ENCODE data around the gene BTBD2.

The BTBD2 gene

DNA sequence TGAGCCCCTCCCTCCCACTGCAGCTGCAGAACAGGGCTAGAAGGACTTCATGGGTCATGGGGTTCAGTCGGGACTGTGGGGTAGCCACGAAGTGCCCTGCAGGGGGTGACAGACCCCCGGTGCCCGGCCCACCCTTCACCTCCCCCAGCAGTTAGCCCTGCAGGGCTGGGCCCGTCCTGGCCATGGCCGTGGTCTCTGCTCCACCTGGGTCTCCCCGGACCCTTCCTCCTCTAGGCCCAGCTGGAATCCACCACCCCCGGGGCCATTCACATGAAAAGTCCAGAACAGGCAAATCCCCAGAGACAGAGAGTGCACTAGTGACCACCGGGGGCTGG lies 18.3 kb upstream of the BTBD2 start:
- H3K36me3 ChIP-seq (replicated peaks; ENCODE audit: insufficient read depth, low read length), result no peaks in the 10 kb centered on the region
- H2AFZ ChIP-seq (ENCODE audit: low read length), result no peak overlapping the region
- H3K4me1 ChIP-seq (ENCODE audit: low read length), result peaks cover 32% of the 10 kb centered on the region
- H3K4me2 ChIP-seq (ENCODE audit: low read depth, low read length), result peak overlapping the region; percentile 91; the same call in 1 of the 2 replicates
- no peaks in the 10 kb centered on the region for H3K9me2 ChIP-seq (replicated peaks; ENCODE audit: insufficient read depth, low read length)
- peaks cover 9% of the 10 kb centered on the region; the same call in 1 of the 2 replicates for H3K79me2 ChIP-seq (ENCODE audit: low read length)
- no peaks in the 10 kb centered on the region for H3K27me3 ChIP-seq (replicated peaks; ENCODE audit: insufficient read depth, low read length)
- H3K4me3 ChIP-seq (ENCODE audit: low read length), result no peak overlapping the region
- no peak overlapping the region for H3K27ac ChIP-seq (ENCODE audit: low read length)
- H3K9me3 ChIP-seq (replicated peaks; ENCODE audit: insufficient read depth, low read length), result no peaks in the 10 kb centered on the region
- H4K20me1 ChIP-seq (ENCODE audit: insufficient read depth, low read length), result no peaks in the 10 kb centered on the region
- peaks cover 36% of the 10 kb centered on the region for H3F3A ChIP-seq (ENCODE audit: insufficient read depth, low read length)
- no peak overlapping the region for H3K9ac ChIP-seq (ENCODE audit: low read length)
- no peak for DNase-seq
- TF ChIP-seq, protein P1, sequence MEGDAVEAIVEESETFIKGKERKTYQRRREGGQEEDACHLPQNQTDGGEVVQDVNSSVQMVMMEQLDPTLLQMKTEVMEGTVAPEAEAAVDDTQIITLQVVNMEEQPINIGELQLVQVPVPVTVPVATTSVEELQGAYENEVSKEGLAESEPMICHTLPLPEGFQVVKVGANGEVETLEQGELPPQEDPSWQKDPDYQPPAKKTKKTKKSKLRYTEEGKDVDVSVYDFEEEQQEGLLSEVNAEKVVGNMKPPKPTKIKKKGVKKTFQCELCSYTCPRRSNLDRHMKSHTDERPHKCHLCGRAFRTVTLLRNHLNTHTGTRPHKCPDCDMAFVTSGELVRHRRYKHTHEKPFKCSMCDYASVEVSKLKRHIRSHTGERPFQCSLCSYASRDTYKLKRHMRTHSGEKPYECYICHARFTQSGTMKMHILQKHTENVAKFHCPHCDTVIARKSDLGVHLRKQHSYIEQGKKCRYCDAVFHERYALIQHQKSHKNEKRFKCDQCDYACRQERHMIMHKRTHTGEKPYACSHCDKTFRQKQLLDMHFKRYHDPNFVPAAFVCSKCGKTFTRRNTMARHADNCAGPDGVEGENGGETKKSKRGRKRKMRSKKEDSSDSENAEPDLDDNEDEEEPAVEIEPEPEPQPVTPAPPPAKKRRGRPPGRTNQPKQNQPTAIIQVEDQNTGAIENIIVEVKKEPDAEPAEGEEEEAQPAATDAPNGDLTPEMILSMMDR (IDR thresholded peaks at IDR 0.05; ENCODE audit: low read length), result no peak
- TF ChIP-seq EZH2phosphoT487 (IDR thresholded peaks at IDR 0.05; ENCODE audit: low read length), result no peak
- TF ChIP-seq EZH2 (optimal IDR thresholded peaks at IDR 0.05; ENCODE audit: low read depth, low read length), result no peak

DNA sequence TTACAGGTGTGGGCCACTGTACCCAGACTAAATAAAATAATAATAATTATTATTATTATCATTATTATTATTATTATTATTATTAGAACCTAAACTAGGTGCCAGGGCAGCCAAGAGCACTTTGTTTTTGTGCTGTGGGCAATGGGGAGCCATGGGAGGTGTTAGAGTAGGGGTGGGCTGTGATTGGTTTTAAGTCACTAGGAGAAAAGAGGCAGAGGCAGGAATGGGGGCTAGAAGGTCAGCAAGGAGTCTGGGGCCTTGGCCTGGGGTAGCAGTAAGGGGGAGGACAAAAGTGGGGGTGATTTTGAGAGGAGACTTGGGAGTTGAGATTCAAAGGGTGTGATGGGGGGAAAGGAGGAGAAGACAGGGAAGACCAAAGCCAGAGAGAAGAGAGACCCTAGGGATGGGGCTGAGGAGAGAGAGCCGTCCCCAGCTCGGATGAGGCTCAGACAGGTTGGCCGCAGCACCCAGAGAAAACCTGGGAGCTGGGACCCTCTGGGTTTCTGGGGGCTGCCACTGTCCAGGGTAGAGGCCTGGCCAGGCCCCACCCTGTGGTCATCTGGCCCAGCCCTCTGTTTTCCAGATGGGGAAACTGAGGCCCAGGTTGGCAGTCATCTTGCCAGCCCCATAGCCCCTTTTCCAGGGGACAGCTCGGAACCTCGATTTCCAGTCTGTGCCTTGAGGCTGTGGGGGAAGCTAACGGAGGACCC lies 17.8 kb upstream of the BTBD2 start:
- Histone ChIP-seq H3K9me3 (replicated peaks; ENCODE audit: insufficient read depth, low read length) (no peaks in the 10 kb centered on the region), H3K27ac (ENCODE audit: low read length) (no peak overlapping the region; the same call in 1 of the 2 replicates), H3K4me2 (ENCODE audit: low read depth, low read length) (peak overlapping the region; percentile 91), H4K20me1 (ENCODE audit: insufficient read depth, low read length) (no peaks in the 10 kb centered on the region), H3K9me2 (replicated peaks; ENCODE audit: insufficient read depth, low read length) (no peaks in the 10 kb centered on the region), H3K79me2 (ENCODE audit: low read length) (peaks cover 7% of the 10 kb centered on the region; the same call in 1 of the 2 replicates), H3K4me1 (ENCODE audit: low read length) (peaks cover 32% of the 10 kb centered on the region), H3K36me3 (replicated peaks; ENCODE audit: insufficient read depth, low read length) (no peaks in the 10 kb centered on the region), H3F3A (ENCODE audit: insufficient read depth, low read length) (peaks cover 38% of the 10 kb centered on the region), H2AFZ (ENCODE audit: low read length) (no peak overlapping the region), H3K4me3 (ENCODE audit: low read length) (no peak overlapping the region; the same call in 1 of the 2 replicates), H3K27me3 (replicated peaks; ENCODE audit: insufficient read depth, low read length) (no peaks in the 10 kb centered on the region), H3K9ac (ENCODE audit: low read length) (no peak overlapping the region; the same call in 1 of the 2 replicates)
- no peak for DNase-seq
- TF ChIP-seq EZH2 (optimal IDR thresholded peaks at IDR 0.05; ENCODE audit: low read depth, low read length), result no peak
- no peak for TF ChIP-seq EZH2phosphoT487 (IDR thresholded peaks at IDR 0.05; ENCODE audit: low read length)
- TF ChIP-seq, protein P1 (IDR thresholded peaks at IDR 0.05; ENCODE audit: low read length), result no peak

DNA sequence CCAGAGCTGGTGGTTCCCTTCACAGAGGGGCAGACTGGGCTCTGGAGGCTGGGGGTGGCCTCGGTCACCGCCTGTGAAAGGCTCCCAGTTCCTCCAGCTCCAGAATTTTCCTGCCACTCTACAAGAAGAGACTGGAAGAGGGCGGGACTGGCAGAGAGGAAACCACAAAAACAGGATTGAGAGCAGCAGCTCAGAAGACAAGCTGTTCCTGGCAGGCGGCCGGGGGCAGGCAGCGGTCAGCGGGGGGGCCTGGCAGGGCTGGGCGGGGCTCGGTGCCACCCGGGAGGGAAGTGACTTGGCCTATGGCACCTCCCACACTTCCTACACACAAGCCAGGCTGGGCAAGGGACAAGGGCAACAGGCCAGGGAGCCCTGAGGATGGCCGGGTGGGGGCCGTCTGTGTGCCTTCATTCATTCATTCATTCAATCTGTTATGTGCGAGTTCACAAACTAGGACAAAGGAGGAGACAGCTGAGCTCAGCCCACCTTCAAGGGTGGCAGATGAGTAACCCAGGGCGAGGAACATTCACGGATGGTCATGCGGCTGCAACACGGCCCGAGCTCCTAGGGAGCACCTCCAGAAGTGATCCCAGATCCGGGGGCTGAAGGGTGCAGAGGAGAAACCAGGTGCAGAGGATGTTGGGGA lies 16.9 kb upstream of the BTBD2 start:
- Histone ChIP-seq H3K27me3 (replicated peaks; ENCODE audit: insufficient read depth, low read length) (no peaks in the 10 kb centered on the region), H4K20me1 (ENCODE audit: insufficient read depth, low read length) (no peaks in the 10 kb centered on the region), H3K79me2 (ENCODE audit: low read length) (peaks cover 4% of the 10 kb centered on the region; the same call in 1 of the 2 replicates), H3K4me1 (ENCODE audit: low read length) (peaks cover 23% of the 10 kb centered on the region), H3K4me2 (ENCODE audit: low read depth, low read length) (peak overlapping the region; percentile 91), H3K9ac (ENCODE audit: low read length) (peak overlapping the region; percentile 62), H3K36me3 (replicated peaks; ENCODE audit: insufficient read depth, low read length) (no peaks in the 10 kb centered on the region), H3K27ac (ENCODE audit: low read length) (peak overlapping the region; percentile 86), H3K9me2 (replicated peaks; ENCODE audit: insufficient read depth, low read length) (no peaks in the 10 kb centered on the region), H3F3A (ENCODE audit: insufficient read depth, low read length) (peaks cover 32% of the 10 kb centered on the region), H2AFZ (ENCODE audit: low read length) (peak overlapping the region; percentile 70), H3K9me3 (replicated peaks; ENCODE audit: insufficient read depth, low read length) (no peaks in the 10 kb centered on the region), H3K4me3 (ENCODE audit: low read length) (peak overlapping the region; percentile 62)
- TF ChIP-seq EZH2phosphoT487 (IDR thresholded peaks at IDR 0.05; ENCODE audit: low read length), result no peak
- TF ChIP-seq, protein P1 (IDR thresholded peaks at IDR 0.05; ENCODE audit: low read length), result no peak
- TF ChIP-seq EZH2 (optimal IDR thresholded peaks at IDR 0.05; ENCODE audit: low read depth, low read length), result no peak
- DNase-seq, result peak; percentile 85

All from MM.1S (cell line).